Heart left ventricle (tissue), 16 donors: ENCODE results near the gene ANGPTL5. TPM values are rescaled to one million over a fixed set of nuclear protein-coding genes. Genes with fewer than 3 reads are reported as not detected.

Source experiments
- ATAC-seq, 4 donors: fragments of 200-7000 bp; cut with Tn5 transposase; one replicate each; pipeline ENCODE4 v1.9.1; 2020 to 2022; ENCODE audit warnings: moderate library complexity in 4 of 4, mild to moderate bottlenecking in 3 of 4, moderate number of reproducible peaks in 1 of 4
- DNase-seq, 5 donors: peaks; one replicate each; pipeline ENCODE4 v3.0.0-alpha.2; 2020
- H3K27ac ChIP-seq, 12 donors: fragments of 200-600 bp; sonication (generic) in 4 of 12; one replicate each; pipeline versions ENCODE4 v1.5.0 to v1.8.0; 2016 to 2022; ENCODE audit warnings: mild to moderate bottlenecking in 2 of 12
- H3K27me3 ChIP-seq, 9 donors: fragments of 200-600 bp; sonication (generic) in 2 of 9; one replicate each; pipeline versions ENCODE4 v1.5.1 to v1.8.0; 2016 to 2022; ENCODE audit warnings: mild to moderate bottlenecking in 3 of 9
- H3K36me3 ChIP-seq, 9 donors: fragments of 200-600 bp; sonication (generic) in 2 of 9; one replicate each; pipeline versions ENCODE4 v1.5.0 to v1.8.0; 2018 to 2022; ENCODE audit warnings: mild to moderate bottlenecking in 2 of 9
- H3K4me1 ChIP-seq, 12 donors: fragments of 200-600 bp; sonication (generic) in 4 of 12; one replicate each; pipeline versions ENCODE4 v1.5.0 to v1.8.0; 2016 to 2022; ENCODE audit warnings: mild to moderate bottlenecking in 3 of 12
- H3K4me3 ChIP-seq, 12 donors: fragments of 200-600 bp; sonication (generic) in 4 of 12; one replicate each; pipeline versions ENCODE4 v1.5.0 to v1.8.0; 2017 to 2022; ENCODE audit warnings: mild to moderate bottlenecking in 9 of 12, moderate library complexity in 4 of 12
- H3K9me3 ChIP-seq, 12 donors: fragments of 200-600 bp; sonication (generic) in 4 of 12; one replicate each; pipeline versions ENCODE4 v1.5.0 to v1.8.0; 2016 to 2022; ENCODE audit warnings: mild to moderate bottlenecking in 1 of 12
- CTCF ChIP-seq, 12 donors: fragments of 200-600 bp; sonication (generic) in 4 of 12; IDR thresholded peaks; one replicate each; pipeline versions ENCODE4 v1.5.0 to v1.8.0; 2018 to 2022; ENCODE audit warnings: antibody characterized with exemption in 12 of 12, mild to moderate bottlenecking in 5 of 12
- POLR2A ChIP-seq, 2 donors: fragments of 450-650 bp; IDR thresholded peaks; one replicate each; pipeline ENCODE4 v1.6.1; 2017; ENCODE audit warnings: antibody characterized with exemption in 2 of 2, mild to moderate bottlenecking in 2 of 2, moderate library complexity in 2 of 2
- WGBS, 4 donors: extraction: QIAGEN DNeasy Blood & Tissue Kit in 2 of 4; methylation state at CpG; one replicate each; pipeline versions ENCODE4 v1.1.5 to v1.1.7; 2013 to 2018; 5-methylcytosine and 5-hydroxymethylcytosine counted together
- intact Hi-C, 10 donors: fragments of 100-400 bp; cut with DNase I; formaldehyde crosslinking; loops; one replicate each; pipeline versions ENCODE4 v1.11.1 to v1.14.2; 2022
- polyA plus RNA-seq, 2 donors: library from polyadenylated mRNA; stranded (reverse); fragments of 200-250 nt; gene quantifications; one replicate each; pipeline ENCODE4 v1.2.3, GENCODE V29; 2013
- total RNA-seq, 9 donors: library from RNA; depleted of rRNA in 2 of 9; stranded (reverse); fragments of >200 nt in 2 of 9; fragmentation: NEBNext Ultra II Directional in 3 of 9; extraction: Animal tissue kit (Norgen Biotek cat#: 25700) in 3 of 9; gene quantifications; one replicate each; pipeline versions ENCODE4 v1.1.0 to v1.2.4, GENCODE V29; 2016 to 2023
- donor health status: ischemic (EF 13 %, LVEDD 7.1; RV severe dilation, severe dysfunction).
- donor health status: healthy with polysubstance abuse.
- donor health status: DM: no; HTN: yes; CAD: no.
- donor health status: DM: no; HTN: no; CAD: no.
- donor health status: ischemic (EF 25% LVEDD 6.9; RV normal size, moderate dysfunction).
- donor health status: ischemic (EF 25% LVEDD 5.7; RV mildly dilated, moderate dysfunction).
- donor health status: healthy.
- donor health status: DM: yes; HTN: yes; CAD: no.
- donor health status: ischemic (EF 35%, LVEDD 5.7; RV mildly dilated, moderate dysfunction).
- donor health status: nonischemic (EF 11% LVEDD 7.7; RV severe dilation, severe dysfunction).
- donor health status: DM: yes; HTN: yes; CAD: no.
- donor health status: PGD.
- donor health status: ischemic (EF 29% LVEDD 5.4; RV normal size, mild dysfunction).
- donor health status: nonischemic (EF 23%, LVEDD 6.1; RV moderate dilation, normal function).

ANGPTL5 gene
- total and polyA plus RNA-seq, 11 donors: 0.10 to 1.8 (median 0.77) TPM

GRCh38 chr11:101872171-101872882, 44.0 kb downstream of the ANGPTL5 start:
- no peaks in the 10 kb centered on the region for H3K4me1 ChIP-seq
- no peak overlapping the region for H3K27ac ChIP-seq
- no peaks in the 10 kb centered on the region for H3K36me3 ChIP-seq
- no peak for TF ChIP-seq CTCF (IDR thresholded peaks at IDR 0.05)
- H3K27me3 ChIP-seq: no peaks in the 10 kb centered on the region
- WGBS, 4 donors: 82 to 87% (median 85%) methylated on average over 6 of the region's 6 CpGs
- no peak for DNase-seq
- no peak overlapping the region for H3K4me3 ChIP-seq
- ATAC-seq: no peak
- no peaks in the 10 kb centered on the region for H3K9me3 ChIP-seq
- intact Hi-C loops: no loop called here

- 83 to 91% (median 88%) methylated on average over 6 of the region's 6 CpGs for WGBS, 4 donors
- Histone ChIP-seq H3K9me3 (no peaks in the 10 kb centered on the region), H3K27me3 (no peaks in the 10 kb centered on the region), H3K4me3 (no peak overlapping the region), H3K4me1 (no peaks in the 10 kb centered on the region), H3K27ac (no peak overlapping the region), H3K36me3 (no peaks in the 10 kb centered on the region)
- intact Hi-C loops: no loop called here
- no peak for ATAC-seq
- no peak for TF ChIP-seq POLR2A (IDR thresholded peaks at IDR 0.05)
- TF ChIP-seq CTCF (IDR thresholded peaks at IDR 0.05): no peak
- DNase-seq: no peak
Observed at GRCh38 chr11:101870510-101870909, 45.8 kb downstream of the ANGPTL5 start.

GRCh38 chr11:101867951-101868350, 48.4 kb downstream of the ANGPTL5 start:
- Histone ChIP-seq H3K36me3 (no peaks in the 10 kb centered on the region), H3K27me3 (no peaks in the 10 kb centered on the region), H3K4me3 (no peak overlapping the region), H3K27ac (no peak overlapping the region), H3K4me1 (no peaks in the 10 kb centered on the region), H3K9me3 (peaks cover 0 to 6% (median 0%) of the 10 kb centered on the region in 12 donors)
- intact Hi-C loops: no loop called here
- WGBS, 4 donors: 76 to 82% (median 79%) methylated on average over 2 of the region's 2 CpGs
- ATAC-seq (no peak), DNase-seq (no peak)
- TF ChIP-seq POLR2A (IDR thresholded peaks at IDR 0.05) (no peak), CTCF (IDR thresholded peaks at IDR 0.05) (no peak)

GRCh38 chr11:101866619-101867491, 49.5 kb downstream of the ANGPTL5 start:
- no peak for TF ChIP-seq CTCF (IDR thresholded peaks at IDR 0.05)
- no peak for TF ChIP-seq POLR2A (IDR thresholded peaks at IDR 0.05)
- intact Hi-C loops: no loop called here
- no peak overlapping the region for H3K27ac ChIP-seq
- WGBS, 4 donors: 71 to 86% (median 84%) methylated on average over 5 of the region's 5 CpGs
- H3K4me1 ChIP-seq: peaks cover 0 to 3% (median 0%) of the 10 kb centered on the region in 12 donors
- H3K4me3 ChIP-seq: no peak overlapping the region
- H3K9me3 ChIP-seq: peaks cover 0 to 6% (median 0%) of the 10 kb centered on the region in 12 donors
- H3K27me3 ChIP-seq: no peaks in the 10 kb centered on the region
- ATAC-seq: no peak
- H3K36me3 ChIP-seq: no peaks in the 10 kb centered on the region
- no peak for DNase-seq
